Dermis microvascular lymphatic vessel endothelial cell (primary cell): ENCODE measurements around the gene SYK. TPM values are rescaled to one million over a fixed set of nuclear protein-coding genes. Genes with fewer than 3 reads are reported as not detected.
A peak's percentile ranks its signal among the peaks of the same experiment; 100 is the strongest.

ENCODE experiments used
- DNase-seq, 2 donors: peaks; one replicate each; pipeline versions ENCODE4 v3.0.0 to v3.0.0-alpha.2; 2010; ENCODE audit warnings: low read depth in 2 of 2
- total RNA-seq: library from RNA; depleted of rRNA; stranded (reverse); fragments of >200 nt; gene quantifications from 2 replicates; pipeline ENCODE4 v1.2.1, GENCODE V29; 2014

The SYK gene
- total RNA-seq, 1 donor from 2014 or later = 0.13 TPM

DNA sequence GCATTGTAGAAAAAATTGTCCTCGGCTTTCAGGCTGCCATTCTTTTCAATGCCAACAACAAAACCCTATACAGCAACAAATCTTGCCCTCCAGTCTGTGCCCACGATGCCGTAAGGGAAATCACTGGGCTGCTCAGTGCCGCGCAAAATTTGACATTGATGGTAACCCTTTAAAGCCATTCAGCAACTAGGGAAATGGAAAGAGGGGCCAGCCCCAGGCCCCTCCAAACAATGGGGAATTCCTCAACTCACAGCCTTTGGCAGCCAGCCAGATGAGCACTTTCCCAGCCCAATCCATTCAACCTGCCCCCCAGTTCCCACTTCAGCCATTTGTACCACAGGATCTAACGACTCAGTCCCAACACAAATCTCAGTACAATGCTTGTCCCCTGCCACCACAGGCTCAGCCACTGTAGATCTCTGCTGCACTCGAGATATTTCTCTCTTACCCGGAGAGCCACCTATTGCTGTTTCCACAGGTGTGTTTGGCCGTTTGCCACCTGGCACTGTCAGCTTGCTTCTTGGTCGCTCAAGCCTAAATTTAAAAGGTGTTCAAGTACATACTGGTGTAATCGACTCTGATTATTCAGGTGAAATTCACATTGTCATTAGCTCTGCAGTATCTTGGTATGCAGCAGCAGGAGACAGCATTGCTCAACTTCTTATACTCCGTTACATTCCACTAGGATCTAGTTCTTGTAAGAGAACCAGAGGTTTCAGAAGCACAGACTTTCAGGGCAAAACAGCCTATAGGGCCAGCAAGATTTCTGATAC is 103.3 kb downstream of the SYK start:
- DNase-seq = no peak

DNA sequence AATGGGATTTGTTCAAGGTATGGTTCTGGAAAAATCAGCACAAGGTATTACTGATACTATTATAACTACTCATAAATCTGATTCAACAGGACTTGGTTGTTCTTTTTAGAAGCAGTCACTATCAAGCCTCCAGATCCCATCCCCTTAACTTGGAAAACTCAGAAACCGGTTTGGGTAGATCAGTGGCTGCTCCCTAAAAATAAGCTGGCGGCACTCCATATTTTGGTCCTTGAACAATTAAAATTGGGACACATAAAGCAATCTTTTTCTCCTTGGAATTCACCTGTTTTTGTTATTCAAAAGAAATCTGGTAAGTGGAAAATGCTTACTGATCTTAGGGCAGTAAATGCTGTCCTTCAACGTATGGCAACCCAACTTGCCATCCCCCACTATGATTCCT is 104.2 kb downstream of the SYK start:
- DNase-seq = no peak

DNA sequence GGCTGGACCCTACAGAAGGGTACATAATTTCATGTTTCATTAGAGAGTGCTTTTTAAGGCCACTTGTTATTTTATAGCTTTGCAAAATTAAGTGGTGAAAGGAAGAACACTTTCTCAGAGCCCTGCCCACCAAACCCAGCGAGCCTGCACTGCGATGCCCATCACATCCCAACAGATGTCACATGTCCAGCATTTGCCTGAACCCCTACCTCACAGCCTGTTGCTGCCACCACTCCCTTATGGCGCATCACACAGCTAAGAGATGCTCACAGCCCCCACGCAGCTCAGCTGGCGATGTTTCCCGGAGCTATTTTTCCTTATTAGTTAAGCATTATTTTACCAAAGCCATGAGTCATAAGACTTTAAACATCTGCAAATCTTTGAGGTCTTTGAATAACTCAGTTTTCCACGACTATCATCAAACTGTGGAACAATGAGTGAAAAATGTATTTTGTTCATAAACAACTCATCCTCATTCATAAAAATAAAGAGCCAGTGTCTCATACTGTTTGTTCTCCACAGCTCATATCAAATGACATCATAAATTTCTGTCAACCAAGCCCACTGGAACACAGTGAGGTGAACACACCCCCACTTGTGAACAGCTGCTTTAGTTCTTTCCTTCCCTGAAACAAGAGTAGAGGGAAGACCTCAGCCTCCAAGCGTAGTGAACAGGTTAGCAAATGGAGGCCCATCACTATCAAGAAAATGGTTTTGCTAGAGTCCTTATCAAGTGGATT is 104.9 kb downstream of the SYK start:
- DNase-seq = no peak

DNA sequence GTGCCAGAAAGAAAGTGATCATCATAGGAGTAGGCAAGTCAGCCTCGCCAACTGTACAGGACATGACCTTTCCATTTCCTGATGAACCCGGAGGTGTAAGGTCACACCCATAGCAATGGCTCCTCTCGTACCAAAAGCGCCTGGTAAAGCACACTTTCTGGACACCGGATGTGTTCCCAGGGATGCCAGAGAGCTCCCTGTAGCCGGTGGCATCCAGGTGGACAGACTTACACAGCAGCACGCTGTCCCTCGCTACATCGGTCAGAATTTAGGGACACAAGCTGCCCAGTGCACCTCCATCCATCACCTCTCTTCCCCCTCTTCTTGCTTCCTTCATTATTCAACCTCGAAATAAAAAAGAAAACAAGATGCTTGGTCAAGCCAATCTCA is 105.4 kb downstream of the SYK start:
- no peak for DNase-seq

DNA sequence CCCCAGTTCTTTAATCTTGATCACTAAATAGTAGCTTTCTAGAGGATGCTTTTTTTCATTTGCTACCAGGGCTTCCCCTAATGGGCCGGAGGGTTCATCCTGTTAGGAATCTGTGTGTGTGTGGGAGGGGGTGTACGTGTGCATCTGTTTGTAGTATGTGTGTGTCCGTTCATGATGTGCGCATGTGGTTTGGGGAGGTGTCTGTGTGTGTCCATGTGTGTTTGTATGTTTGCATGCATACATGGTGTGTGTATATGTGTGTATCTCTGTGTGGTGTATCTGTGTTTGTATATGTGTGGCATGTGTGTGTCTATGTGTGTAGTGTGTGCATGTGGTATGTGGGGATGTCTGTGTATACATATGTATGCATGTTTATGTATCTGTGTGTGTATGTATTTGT is 106.2 kb downstream of the SYK start:
- no peak for DNase-seq

DNA sequence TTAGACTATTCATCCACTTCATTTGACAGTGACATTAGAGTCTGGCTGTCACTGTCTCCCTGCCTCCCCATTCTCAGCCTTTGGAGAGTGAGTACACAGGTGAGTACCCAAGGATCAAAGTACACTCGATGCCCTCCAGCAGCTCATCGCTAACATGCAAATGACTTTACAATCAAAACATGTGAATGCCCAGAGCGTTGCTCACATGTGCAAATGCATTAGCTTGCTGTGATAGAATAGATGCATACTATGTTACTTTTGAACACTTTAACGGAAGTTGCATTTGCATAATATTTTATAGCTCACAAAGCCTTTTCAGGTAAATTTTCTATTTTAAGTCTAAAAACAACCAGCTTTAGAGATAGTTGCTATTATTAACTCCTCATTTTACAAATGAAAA is 107.6 kb downstream of the SYK start:
- DNase-seq = no peak

DNA sequence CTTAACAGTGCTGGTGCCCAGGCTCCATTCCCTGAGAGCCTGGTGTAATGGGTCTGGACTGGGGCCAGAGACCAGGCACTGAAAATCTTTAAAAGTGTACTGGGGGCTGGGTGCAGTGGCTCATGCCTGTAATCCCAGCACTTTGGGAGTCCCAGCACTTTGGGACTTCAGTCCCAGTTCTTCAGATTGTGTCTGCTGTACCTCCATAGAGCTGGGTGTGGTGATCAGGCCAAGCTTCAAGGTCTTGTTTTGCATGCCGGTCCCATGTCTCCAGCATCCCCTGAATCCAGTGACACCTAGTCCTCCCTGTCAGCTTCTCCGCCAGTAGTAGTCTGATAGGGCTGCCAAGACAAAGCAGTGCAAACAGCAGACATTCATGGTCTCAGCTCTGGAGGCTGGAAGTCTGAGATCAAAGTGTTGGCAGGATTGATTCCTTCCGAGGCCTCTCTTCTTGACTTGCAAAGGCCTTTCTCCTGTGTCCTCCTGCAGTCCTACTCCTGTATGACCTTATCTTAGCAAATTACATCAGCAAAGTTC is 108.2 kb downstream of the SYK start:
- no peak for DNase-seq

DNA sequence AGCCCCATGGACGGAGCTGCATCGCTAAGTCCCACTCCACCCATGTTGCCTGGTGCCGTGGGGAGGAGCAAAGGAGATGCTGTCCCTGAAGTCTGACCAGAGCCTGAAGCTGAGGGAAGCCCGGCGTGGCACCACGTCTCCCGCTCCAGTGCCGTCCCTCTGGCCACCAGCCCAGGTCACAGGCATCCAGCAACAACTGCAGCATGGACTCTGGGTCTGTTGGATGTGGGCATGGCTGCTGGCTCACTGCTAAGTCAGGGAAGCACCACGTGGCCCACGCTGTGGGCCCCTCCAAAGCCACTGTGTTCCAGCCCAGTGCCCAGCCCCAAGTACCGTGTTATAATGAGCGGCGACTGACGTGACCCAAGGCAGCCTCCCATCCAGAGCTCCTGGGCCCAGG is 112.6 kb downstream of the SYK start:
- DNase-seq = no peak

DNA sequence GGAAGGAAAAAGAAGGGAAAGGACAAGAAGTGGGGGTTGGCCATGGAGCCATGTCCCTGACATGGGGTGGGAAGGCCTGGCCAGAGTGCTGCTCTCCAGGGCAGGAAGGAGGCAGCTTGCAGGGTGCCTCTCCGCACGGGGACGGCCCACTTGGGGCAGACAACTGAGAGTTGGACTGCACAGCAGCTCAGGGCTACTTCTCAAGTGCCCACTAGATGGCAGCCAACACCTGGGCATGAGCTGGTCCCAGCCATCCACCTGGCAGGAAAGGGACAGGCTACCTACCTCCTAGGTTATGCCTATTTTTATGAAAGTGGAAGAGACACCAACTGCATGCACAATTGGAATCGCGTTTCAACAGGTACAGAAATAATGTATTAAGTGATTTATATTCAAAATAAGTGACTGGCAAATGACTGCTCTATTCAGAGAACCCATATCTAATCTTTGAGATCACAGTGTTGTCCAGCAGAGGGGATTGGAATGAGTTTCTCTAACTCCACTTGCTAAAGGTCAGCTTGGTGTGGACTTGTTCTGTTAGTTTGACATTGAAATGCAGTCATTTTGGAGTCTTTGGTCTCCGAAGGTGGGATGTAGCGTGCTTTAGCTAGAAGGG is 113.4 kb downstream of the SYK start:
- peak; percentile 51 to 75 for DNase-seq

DNA sequence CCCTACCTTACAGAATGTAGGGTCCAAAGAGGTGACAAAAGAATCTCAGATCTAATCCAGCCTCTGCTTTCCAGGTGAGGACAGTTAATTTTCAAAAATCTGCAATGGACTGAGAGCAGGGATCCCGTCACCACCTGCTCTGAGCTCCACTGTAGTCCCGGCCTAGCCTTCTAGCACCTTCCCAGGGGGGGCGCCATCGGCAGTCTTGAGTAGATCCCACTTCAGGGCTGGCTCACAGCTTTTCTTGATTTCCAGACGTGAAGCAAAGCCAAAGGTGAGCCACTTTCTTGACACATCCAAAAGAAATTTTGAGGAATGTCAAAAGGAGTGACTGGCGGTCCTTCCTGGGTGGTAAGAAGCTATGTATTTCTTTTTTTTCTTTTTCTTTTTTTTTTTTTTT is 114.1 kb downstream of the SYK start:
- peak in 1 of 2 donors; percentile 30 for DNase-seq

DNA sequence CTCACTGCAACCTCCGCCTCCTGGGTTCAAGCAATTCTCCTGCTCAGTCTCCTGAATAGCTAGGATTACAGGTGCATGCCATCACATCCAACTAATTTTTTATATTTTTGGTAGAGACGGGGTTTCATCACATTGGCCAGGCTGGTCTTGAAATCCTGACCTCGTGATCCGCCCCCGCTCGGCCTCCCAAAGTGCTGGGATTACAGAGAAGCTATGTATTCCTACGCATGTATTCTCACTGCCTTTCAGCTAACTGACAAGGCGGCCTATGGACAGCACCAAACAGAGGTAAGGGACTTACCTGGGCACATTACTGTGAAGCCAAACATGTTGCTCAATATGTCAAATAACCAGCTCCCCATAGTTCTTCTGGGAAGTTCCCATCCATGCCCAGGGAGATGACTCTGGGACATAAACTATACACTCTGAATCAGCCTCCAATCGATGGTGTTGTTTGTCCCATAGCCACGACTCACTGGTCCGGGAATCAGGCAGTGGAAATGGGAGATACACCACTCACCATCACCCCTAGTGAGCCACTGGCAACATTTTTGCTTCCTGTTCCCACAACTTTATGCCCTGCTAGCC is 114.6 kb downstream of the SYK start:
- no peak for DNase-seq

DNA sequence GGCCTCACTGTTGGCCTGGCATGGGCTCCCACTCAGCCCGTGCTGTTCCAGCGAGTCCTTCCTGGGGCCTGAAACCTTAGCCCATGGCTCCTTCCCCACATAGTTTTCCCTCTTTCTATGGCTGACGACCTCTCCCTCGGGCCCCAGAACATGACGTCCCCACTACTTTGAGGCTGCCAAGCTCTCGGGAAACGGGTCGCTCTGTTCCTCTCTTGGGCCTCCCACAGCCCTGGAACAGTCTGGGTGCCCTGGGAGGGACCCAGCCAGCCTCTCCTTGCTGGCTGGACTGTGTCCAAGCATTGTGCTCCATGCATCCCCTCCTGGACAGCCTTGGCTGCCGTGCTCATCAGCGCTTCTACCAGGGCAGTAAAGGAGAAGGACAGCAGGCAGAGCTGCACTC is 118.3 kb downstream of the SYK start:
- no peak for DNase-seq

DNA sequence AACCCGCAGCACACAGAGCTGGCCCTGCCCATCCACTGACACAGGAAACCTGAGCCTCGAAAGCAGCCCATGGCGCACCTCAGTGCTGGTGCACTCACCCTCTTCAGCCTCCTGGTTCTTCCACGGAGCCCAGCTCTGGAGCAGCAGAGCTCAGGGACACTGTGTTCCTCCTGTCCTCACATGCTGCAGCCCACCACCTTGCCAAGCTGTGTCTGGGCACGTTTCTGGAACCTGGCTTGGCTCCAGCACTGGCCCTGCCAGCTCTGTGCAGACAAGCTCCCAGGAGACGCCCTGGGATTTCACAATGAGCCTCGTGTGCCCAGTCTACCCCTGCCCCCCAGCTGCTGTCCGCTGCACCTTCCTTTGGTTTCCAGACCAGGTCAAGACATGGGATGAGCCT is 119.5 kb downstream of the SYK start:
- DNase-seq = no peak

DNA sequence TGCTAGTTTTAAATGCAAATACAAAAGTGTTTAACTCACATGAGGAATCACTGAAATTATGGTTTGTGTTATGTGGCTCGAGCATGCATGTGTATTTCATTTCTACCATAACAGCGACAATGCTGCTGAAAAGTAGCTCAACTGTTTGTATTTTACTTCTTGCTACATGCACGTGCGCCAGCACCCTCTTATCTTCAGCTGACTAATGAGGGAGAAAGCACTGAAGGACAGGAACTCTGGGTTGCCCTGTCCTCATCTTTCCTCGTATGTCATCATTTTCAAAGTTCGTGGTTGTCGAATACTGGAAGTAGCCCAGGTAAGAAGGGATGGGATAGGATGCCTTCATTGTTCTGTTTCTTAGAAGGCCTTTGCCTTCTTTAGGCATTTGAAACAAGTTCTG is 120.3 kb downstream of the SYK start:
- no peak for DNase-seq

DNA sequence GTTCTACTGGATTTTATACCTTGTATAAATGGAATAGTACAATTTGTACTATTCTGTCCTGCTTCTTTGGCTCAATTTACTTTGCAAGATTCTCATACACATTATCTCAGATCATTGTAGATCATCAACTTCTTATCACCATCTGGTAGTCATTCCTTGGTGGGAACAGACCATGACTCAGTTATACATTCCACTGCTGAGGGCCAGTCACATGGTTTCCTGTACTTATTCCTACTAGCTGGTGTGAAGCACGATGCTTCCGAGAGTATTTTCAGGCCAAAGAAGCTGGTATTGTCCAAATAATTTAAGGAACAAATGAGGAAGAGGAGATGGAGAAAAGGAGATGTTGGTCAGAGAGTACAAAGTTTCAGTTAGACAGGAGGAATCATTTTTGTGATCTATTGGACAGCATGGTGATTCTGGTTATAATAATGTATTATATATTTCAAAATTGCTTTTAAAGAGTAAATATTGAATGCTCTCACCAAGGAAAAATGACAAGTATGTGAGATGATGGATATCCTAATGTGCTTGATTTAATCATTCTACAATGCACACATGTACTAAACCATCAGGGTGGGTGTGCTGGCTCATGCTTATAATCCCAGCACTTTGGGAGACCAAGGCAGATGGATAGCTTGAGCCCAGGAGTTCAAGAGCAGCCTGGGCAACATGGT is 124.1 kb downstream of the SYK start:
- DNase-seq = peak in 1 of 2 donors; percentile 44

DNA sequence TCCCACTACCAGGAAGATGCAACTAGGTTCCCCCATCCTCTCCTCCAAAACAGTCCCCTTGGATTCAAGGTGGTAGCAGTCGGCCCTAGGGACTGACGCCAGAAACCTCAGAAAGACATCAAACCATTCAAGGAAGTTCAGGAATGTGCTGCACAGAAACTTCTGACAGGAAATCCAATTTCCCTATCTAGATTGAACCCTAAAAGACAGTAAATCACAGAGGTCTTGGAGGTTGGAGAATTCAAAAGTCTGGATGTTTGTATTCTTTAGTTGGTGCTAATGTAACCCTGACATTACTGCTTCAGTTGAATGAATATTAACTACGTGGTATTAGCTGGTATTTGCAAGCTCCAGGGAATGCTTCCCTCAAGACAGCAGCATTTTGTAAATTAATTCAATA is 125.3 kb downstream of the SYK start:
- DNase-seq = no peak

DNA sequence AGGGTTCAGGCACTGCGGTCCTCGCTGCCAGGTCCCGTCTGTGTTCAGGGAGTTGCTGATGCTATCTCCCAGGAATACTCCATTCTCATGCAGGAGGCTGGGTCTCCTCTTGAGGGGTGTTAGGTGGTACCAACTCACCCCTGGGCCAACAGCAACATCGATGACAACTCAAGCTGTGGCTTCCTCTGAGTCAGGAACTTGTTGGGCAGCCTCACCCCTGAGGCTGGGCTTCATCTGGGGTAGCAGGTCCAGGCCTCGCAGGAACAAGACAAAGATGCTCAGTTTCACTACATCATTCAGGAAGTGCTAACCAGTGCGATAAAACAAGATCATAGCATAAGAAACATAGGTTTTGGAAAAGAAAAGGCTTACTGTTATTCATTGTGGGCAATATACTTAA is 125.9 kb downstream of the SYK start:
- no peak for DNase-seq

DNA sequence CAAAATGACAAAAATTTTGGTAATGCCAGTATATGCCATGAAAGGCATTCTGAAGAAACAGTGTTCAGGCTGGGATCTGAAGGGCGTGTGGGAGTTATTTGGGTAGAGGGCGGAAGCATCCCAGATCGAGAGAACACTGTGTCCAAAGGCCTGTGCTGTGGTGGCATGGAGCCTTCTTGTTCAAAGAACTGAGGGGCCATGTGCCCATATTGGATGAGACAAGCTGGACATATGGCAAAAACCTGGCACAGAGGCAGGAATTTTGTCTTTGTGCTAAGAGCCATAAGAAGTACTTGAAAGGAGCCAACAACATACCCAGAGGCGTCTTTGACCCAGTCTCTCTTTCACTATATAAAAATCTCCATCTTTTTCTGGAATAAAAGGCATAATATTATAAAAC is 128.0 kb downstream of the SYK start:
- DNase-seq = no peak

DNA sequence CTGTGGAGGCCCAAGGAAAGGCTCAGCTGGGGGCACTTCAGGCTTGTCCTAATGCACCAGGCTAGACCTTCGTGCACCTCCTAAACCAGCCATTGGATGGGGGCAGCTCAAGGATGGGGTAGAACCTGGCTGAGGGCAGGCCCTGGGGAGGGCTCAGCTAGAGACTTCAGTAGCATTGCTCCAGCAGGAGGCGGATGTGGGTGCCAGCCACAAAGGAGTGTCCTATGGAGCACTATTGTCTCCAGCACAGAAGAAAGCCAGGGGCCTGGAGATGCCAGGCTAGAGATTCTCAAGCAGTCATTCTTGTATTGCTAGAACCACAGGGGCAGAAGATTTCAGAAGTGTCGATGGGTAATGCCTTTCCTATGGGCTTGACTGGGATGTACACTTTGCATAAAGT is 131.8 kb downstream of the SYK start:
- DNase-seq = no peak

DNA sequence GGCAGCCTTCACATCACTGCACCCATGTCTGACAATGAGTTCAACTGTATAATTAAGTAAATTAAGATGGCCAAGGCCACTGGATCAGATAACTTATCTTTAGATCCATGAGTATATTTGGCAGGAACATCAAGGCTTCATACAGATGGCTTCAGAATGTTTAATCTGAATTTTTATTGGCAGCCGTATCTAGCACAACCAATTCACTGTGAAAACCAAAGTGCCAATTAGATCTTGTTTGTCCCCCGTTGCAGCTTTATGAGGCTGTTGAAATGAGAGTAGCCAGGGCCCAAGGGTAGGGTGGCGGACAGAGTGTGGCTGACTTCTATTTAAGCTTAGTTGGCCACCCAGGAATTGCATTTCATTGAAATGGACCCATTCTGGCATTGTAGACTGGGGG is 137.7 kb downstream of the SYK start:
- DNase-seq = no peak

DNA sequence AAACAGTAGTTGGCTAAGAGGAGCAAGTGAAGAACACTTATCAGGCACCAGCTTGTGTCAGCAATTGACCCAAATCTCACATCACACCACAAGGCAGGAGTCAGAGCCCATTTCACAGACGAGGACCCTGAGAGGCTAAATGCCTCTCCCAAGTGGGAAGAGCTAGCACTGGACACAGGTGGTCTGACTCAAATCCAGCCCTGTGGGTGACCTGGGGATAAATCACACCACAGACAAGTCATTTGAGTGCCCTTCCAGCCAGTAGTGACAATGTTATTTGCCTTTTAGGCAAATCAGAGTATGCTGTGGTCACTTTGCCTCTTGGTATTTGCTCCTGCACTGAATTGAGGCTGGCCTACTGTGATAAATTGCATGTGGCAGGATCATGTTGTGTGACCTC is 138.7 kb downstream of the SYK start:
- no peak for DNase-seq

DNA sequence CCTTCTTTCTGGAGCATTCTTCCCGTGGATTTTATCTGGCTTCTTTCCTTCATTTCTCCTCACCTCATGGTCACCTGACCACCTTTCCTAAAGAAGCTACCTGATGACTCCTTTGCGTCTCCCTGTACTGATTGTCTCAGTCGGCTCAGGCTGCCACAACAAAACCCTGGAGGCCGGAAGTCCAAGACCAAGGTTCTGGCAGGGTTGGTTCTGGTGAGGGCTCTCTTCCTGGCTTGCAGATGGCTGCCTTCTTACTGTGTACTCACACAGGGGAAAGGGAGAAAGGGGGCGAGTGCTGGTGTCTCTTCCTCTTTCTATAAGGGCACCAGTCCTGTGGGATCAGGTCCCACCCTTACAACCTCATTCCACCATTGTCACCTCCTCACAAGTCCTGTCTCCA is 140.0 kb downstream of the SYK start:
- DNase-seq = no peak
